Activated CD8-positive, alpha-beta memory T cell treated with anti-CD3 and anti-CD28 coated beads, Interleukin-2, amount 10 ng/mL, durations not matched to agents 7 days and 5 days (primary cell): ENCODE results near the gene ITPR1. TPM values are rescaled to one million over a fixed set of nuclear protein-coding genes. Genes with fewer than 3 reads are reported as not detected.

ENCODE experiments used
- ATAC-seq: fragments of 150-1000 bp; cut with Tn5 transposase; one replicate; pipeline ENCODE4 v1.10.0; 2021; ENCODE audit warnings: moderate library complexity
- CTCF ChIA-PET: fragments of 350-600 bp; sonication (Branson Sonifier 250); formaldehyde crosslinking; loops from one replicate; lab custom pipeline; 2021; ENCODE audit warnings: antibody characterized with exemption; lab: Charles Lee
- DNase-seq: peaks from one replicate; pipeline ENCODE4 v3.0.0-alpha.2; 2020
- H3K27ac Mint-ChIP-seq: one replicate; pipeline ENCODE4 v1.8.0; 2021; ENCODE audit warnings: mild to moderate bottlenecking, mixed read lengths
- H3K27me3 Mint-ChIP-seq: one replicate; pipeline ENCODE4 v1.8.0; 2021; ENCODE audit warnings: mixed read lengths
- H3K36me3 Mint-ChIP-seq: one replicate; pipeline ENCODE4 v1.8.0; 2021; ENCODE audit warnings: mild to moderate bottlenecking, mixed read lengths
- H3K4me1 Mint-ChIP-seq: one replicate; pipeline ENCODE4 v1.8.0; 2021; ENCODE audit warnings: mixed read lengths
- H3K4me3 Mint-ChIP-seq: one replicate; pipeline ENCODE4 v1.8.0; 2021; ENCODE audit warnings: mild to moderate bottlenecking, moderate library complexity, mixed read lengths
- H3K9me3 Mint-ChIP-seq: one replicate; pipeline ENCODE4 v1.8.0; 2022; ENCODE audit warnings: low read depth, mixed read lengths
- total RNA-seq, 2 experiments: library from RNA; stranded (reverse); gene quantifications; one replicate each; pipeline ENCODE4 v1.2.3, GENCODE V29; 2021

The ITPR1 gene
- total RNA-seq, 2 experiments from 2014 or later: 109 to 116 TPM

- no peak for ATAC-seq
- Mint-ChIP-seq H3K27ac (no peak overlapping the region), H3K36me3 (peaks cover 75% of the 10 kb centered on the region), H3K9me3 (no peaks in the 10 kb centered on the region), H3K4me1 (no peaks in the 10 kb centered on the region), H3K27me3 (no peaks in the 10 kb centered on the region), H3K4me3 (no peak overlapping the region)
- DNase-seq: no peak
- CTCF ChIA-PET: no interaction called here
Observed at GRCh38 chr3:4794798-4795197, 301.6 kb downstream of the ITPR1 start.

GRCh38 chr3:4795905-4796304, 302.8 kb downstream of the ITPR1 start:
- no peaks in the 10 kb centered on the region for H3K4me1 Mint-ChIP-seq
- H3K27me3 Mint-ChIP-seq: no peaks in the 10 kb centered on the region
- H3K36me3 Mint-ChIP-seq: peaks cover 76% of the 10 kb centered on the region
- H3K9me3 Mint-ChIP-seq: no peaks in the 10 kb centered on the region
- DNase-seq: no peak
- no peak overlapping the region for H3K4me3 Mint-ChIP-seq
- ATAC-seq: no peak
- CTCF ChIA-PET: interaction anchor here (0.7 kb wide), 1 partner anchor 11 kb away, joined by 3 read pairs; no protein-coding TSS in a partner anchor
- no peak overlapping the region for H3K27ac Mint-ChIP-seq

GRCh38 chr3:4797201-4797705, 304.1 kb downstream of the ITPR1 start:
- DNase-seq: no peak
- no peaks in the 10 kb centered on the region for H3K9me3 Mint-ChIP-seq
- H3K36me3 Mint-ChIP-seq: peaks cover 73% of the 10 kb centered on the region
- CTCF ChIA-PET: interaction anchor here (1.1 kb wide), 1 partner anchor 86 kb away, joined by 3 read pairs; no protein-coding TSS in a partner anchor
- H3K27me3 Mint-ChIP-seq: no peaks in the 10 kb centered on the region
- H3K4me1 Mint-ChIP-seq: peaks cover 2% of the 10 kb centered on the region
- no peak for ATAC-seq
- H3K27ac Mint-ChIP-seq: peak overlapping the region; percentile 12
- H3K4me3 Mint-ChIP-seq: no peak overlapping the region

- CTCF ChIA-PET: no interaction called here
- Mint-ChIP-seq H3K27ac (no peak overlapping the region), H3K27me3 (no peaks in the 10 kb centered on the region), H3K9me3 (no peaks in the 10 kb centered on the region), H3K4me1 (peaks cover 14% of the 10 kb centered on the region), H3K4me3 (no peak overlapping the region), H3K36me3 (peaks cover 81% of the 10 kb centered on the region)
- ATAC-seq: no peak
- no peak for DNase-seq
Observed at GRCh38 chr3:4799266-4800256, 306.4 kb downstream of the ITPR1 start.

GRCh38 chr3:4800595-4800994, 307.4 kb downstream of the ITPR1 start:
- peaks cover 86% of the 10 kb centered on the region for H3K36me3 Mint-ChIP-seq
- ATAC-seq (no peak), DNase-seq (no peak)
- H3K9me3 Mint-ChIP-seq: no peaks in the 10 kb centered on the region
- CTCF ChIA-PET: no interaction called here
- H3K27ac Mint-ChIP-seq: no peak overlapping the region
- H3K4me1 Mint-ChIP-seq: peaks cover 24% of the 10 kb centered on the region
- H3K27me3 Mint-ChIP-seq: no peaks in the 10 kb centered on the region
- H3K4me3 Mint-ChIP-seq: no peak overlapping the region

GRCh38 chr3:4801892-4802291, 308.7 kb downstream of the ITPR1 start:
- Mint-ChIP-seq H3K36me3 (peaks cover 89% of the 10 kb centered on the region), H3K27ac (no peak overlapping the region), H3K4me3 (no peak overlapping the region), H3K27me3 (no peaks in the 10 kb centered on the region), H3K9me3 (no peaks in the 10 kb centered on the region), H3K4me1 (peaks cover 36% of the 10 kb centered on the region)
- CTCF ChIA-PET: no interaction called here
- DNase-seq: no peak
- no peak for ATAC-seq

GRCh38 chr3:4802903-4803302, 309.8 kb downstream of the ITPR1 start:
- CTCF ChIA-PET: interaction anchor here (1.5 kb wide), 1 partner anchor 11 kb away, joined by 3 read pairs; no protein-coding TSS in a partner anchor
- Mint-ChIP-seq H3K9me3 (no peaks in the 10 kb centered on the region), H3K27me3 (no peaks in the 10 kb centered on the region), H3K4me3 (no peak overlapping the region), H3K4me1 (peaks cover 42% of the 10 kb centered on the region), H3K36me3 (peaks cover 91% of the 10 kb centered on the region), H3K27ac (peak overlapping the region; percentile 22)
- no peak for ATAC-seq
- no peak for DNase-seq

GRCh38 chr3:4804161-4805058, 311.3 kb downstream of the ITPR1 start:
- Mint-ChIP-seq H3K9me3 (no peaks in the 10 kb centered on the region), H3K4me3 (no peak overlapping the region), H3K27ac (peak overlapping the region; percentile 84), H3K36me3 (peaks cover 89% of the 10 kb centered on the region), H3K4me1 (peaks cover 51% of the 10 kb centered on the region), H3K27me3 (no peaks in the 10 kb centered on the region)
- DNase-seq: no peak
- peak; percentile 27 for ATAC-seq
- CTCF ChIA-PET: interaction anchor here (0.8 to 1.5 kb wide), 4 partner anchors 11 to 93 kb away, joined by 3 to 4 read pairs (median 3); no protein-coding TSS in a partner anchor

GRCh38 chr3:4805662-4806061, 312.5 kb downstream of the ITPR1 start:
- H3K4me1 Mint-ChIP-seq: peaks cover 62% of the 10 kb centered on the region
- ATAC-seq (peak; percentile 81), DNase-seq (peak; percentile 72)

GRCh38 chr3:4806535-4807108, 313.5 kb downstream of the ITPR1 start:
- peaks cover 67% of the 10 kb centered on the region for H3K4me1 Mint-ChIP-seq
- H3K4me3 Mint-ChIP-seq: peak overlapping the region; percentile 59
- H3K27me3 Mint-ChIP-seq: no peaks in the 10 kb centered on the region
- H3K36me3 Mint-ChIP-seq: peaks cover 87% of the 10 kb centered on the region
- DNase-seq: no peak
- CTCF ChIA-PET: interaction anchor here (0.8 to 2.2 kb wide), 8 partner anchors 11 to 221 kb away, joined by 3 to 9 read pairs (median 3); no protein-coding TSS in a partner anchor
- ATAC-seq: no peak
- H3K9me3 Mint-ChIP-seq: no peaks in the 10 kb centered on the region
- H3K27ac Mint-ChIP-seq: peak overlapping the region; percentile 84

More at GRCh38 chr3:4805662-4806061, 312.5 kb downstream of the ITPR1 start:
- peak overlapping the region; percentile 84 for H3K27ac Mint-ChIP-seq
- no peaks in the 10 kb centered on the region for H3K9me3 Mint-ChIP-seq
- no peaks in the 10 kb centered on the region for H3K27me3 Mint-ChIP-seq
- CTCF ChIA-PET: interaction anchor here (1.6 to 2.2 kb wide), 2 partner anchors 16 to 94 kb away, joined by 6 to 9 read pairs; no protein-coding TSS in a partner anchor
- peaks cover 87% of the 10 kb centered on the region for H3K36me3 Mint-ChIP-seq
- peak overlapping the region; percentile 59 for H3K4me3 Mint-ChIP-seq

GRCh38 chr3:4807381-4808280, 314.5 kb downstream of the ITPR1 start:
- ATAC-seq (no peak), DNase-seq (no peak)
- peak overlapping the region; percentile 59 for H3K4me3 Mint-ChIP-seq
- H3K4me1 Mint-ChIP-seq: peaks cover 64% of the 10 kb centered on the region
- no peaks in the 10 kb centered on the region for H3K27me3 Mint-ChIP-seq
- H3K9me3 Mint-ChIP-seq: no peaks in the 10 kb centered on the region
- peaks cover 83% of the 10 kb centered on the region for H3K36me3 Mint-ChIP-seq
- peak overlapping the region; percentile 42 for H3K27ac Mint-ChIP-seq
- CTCF ChIA-PET: interaction anchor here (0.8 to 2.2 kb wide), 5 partner anchors 15 to 220 kb away, joined by 3 to 9 read pairs (median 3); no protein-coding TSS in a partner anchor
